GM23248 (cell line): ENCODE measurements around the gene AK8. TPM values are rescaled to one million over a fixed set of nuclear protein-coding genes. Genes with fewer than 3 reads are reported as not detected.

Experiments used
- DNase-seq: peaks from one replicate; pipeline ENCODE4 v3.0.0-alpha.2; 2015
- H2AFZ ChIP-seq: fragments of 200-600 bp; sonication (generic); 2 replicates; pipeline ENCODE4 v1.6.1; 2016; ENCODE audit warnings: antibody characterized with exemption
- H3F3A ChIP-seq: fragments of 200-600 bp; sonication (generic); 2 replicates; pipeline ENCODE4 v1.6.1; 2016; ENCODE audit warnings: mild to moderate bottlenecking, antibody characterized with exemption, mixed run types; ENCODE audit not compliant: insufficient read depth
- H3K27ac ChIP-seq: fragments of 200-600 bp; sonication (generic); 2 replicates; pipeline ENCODE4 v1.5.1; 2016; ENCODE audit warnings: mild to moderate bottlenecking
- H3K27me3 ChIP-seq: fragments of 200-600 bp; sonication (generic); replicated peaks from 2 replicates; pipeline ENCODE4 v1.6.1; 2016; ENCODE audit warnings: mild to moderate bottlenecking; ENCODE audit not compliant: insufficient read depth
- H3K36me3 ChIP-seq: fragments of 200-600 bp; sonication (generic); 2 replicates; pipeline ENCODE4 v1.6.1; 2016; ENCODE audit warnings: low read depth, mild to moderate bottlenecking
- H3K4me1 ChIP-seq: fragments of 200-600 bp; sonication (generic); 2 replicates; pipeline ENCODE4 v1.6.1; 2016; ENCODE audit warnings: mild to moderate bottlenecking; ENCODE audit not compliant: insufficient read depth
- H3K4me2 ChIP-seq: fragments of 200-600 bp; sonication (generic); one replicate; pipeline ENCODE4 v1.6.1; 2016; ENCODE audit warnings: mild to moderate bottlenecking; ENCODE audit not compliant: unreplicated experiment
- H3K4me3 ChIP-seq: fragments of 200-600 bp; sonication (generic); 2 replicates; pipeline ENCODE4 v1.5.1; 2016; ENCODE audit warnings: mild to moderate bottlenecking
- H3K79me2 ChIP-seq: fragments of 200-600 bp; sonication (generic); 2 replicates; pipeline ENCODE4 v1.6.1; 2016; ENCODE audit warnings: mild to moderate bottlenecking; ENCODE audit not compliant: insufficient read depth
- H3K9ac ChIP-seq: fragments of 200-600 bp; sonication (generic); 2 replicates; pipeline ENCODE4 v1.6.1; 2016; ENCODE audit warnings: mild to moderate bottlenecking
- H3K9me2 ChIP-seq: fragments of 200-600 bp; sonication (generic); 2 replicates; pipeline ENCODE4 v1.6.1; 2016; ENCODE audit warnings: mixed run types, mild to moderate bottlenecking, moderate library complexity; ENCODE audit not compliant: insufficient read depth
- H3K9me3 ChIP-seq: fragments of 200-600 bp; sonication (generic); one replicate; pipeline ENCODE4 v1.6.1; 2017; ENCODE audit warnings: low read depth
- H4K20me1 ChIP-seq: fragments of 200-600 bp; sonication (generic); 2 replicates; pipeline ENCODE4 v1.6.0; 2016; ENCODE audit not compliant: insufficient read depth
- EZH2 ChIP-seq: fragments of 200-600 bp; sonication (generic); IDR thresholded peaks from 2 replicates; pipeline ENCODE4 v1.6.1; 2018; ENCODE audit warnings: antibody characterized with exemption, mild to moderate bottlenecking; ENCODE audit not compliant: insufficient read depth, poor library complexity, severe bottlenecking
- EZH2phosphoT487 ChIP-seq: fragments of 200-600 bp; sonication (generic); IDR thresholded peaks from 2 replicates; pipeline ENCODE4 v1.6.1; 2018; ENCODE audit warnings: antibody characterized with exemption, moderate library complexity, mild to moderate bottlenecking, low read depth; ENCODE audit not compliant: insufficient read depth
- WGBS, 2 experiments: methylation state at CpG; one replicate each; pipeline ENCODE4 v1.1.6; 2015 to 2017; ENCODE audit warnings: low lambda C conversion rate in 2 of 2, low coverage in 1 of 2; ENCODE audit errors: missing lambda C conversion rate in 2 of 2; 5-methylcytosine and 5-hydroxymethylcytosine counted together
- in situ Hi-C: fragments of 300-500 bp; cut with MboI; formaldehyde crosslinking; loops from 2 replicates; pipeline ENCODE4 v1.15.0; 2020
- polyA plus RNA-seq: library from polyadenylated mRNA; unstranded; fragments of >200 nt; fragmentation: Nextera tagmentation; extraction: Ambion mirVana; gene quantifications from 2 replicates; pipeline ENCODE4 v1.2.1, GENCODE V29; 2016
- total RNA-seq: library from RNA; depleted of rRNA; stranded (reverse); fragments of >200 nt; shearing (Covaris generic); gene quantifications from 2 replicates; pipeline ENCODE4 v1.2.3, GENCODE V29; 2014

The AK8 gene
- total and polyA plus RNA-seq, 2 experiments from 2014 or later = 0.32 to 0.89 TPM

DNA sequence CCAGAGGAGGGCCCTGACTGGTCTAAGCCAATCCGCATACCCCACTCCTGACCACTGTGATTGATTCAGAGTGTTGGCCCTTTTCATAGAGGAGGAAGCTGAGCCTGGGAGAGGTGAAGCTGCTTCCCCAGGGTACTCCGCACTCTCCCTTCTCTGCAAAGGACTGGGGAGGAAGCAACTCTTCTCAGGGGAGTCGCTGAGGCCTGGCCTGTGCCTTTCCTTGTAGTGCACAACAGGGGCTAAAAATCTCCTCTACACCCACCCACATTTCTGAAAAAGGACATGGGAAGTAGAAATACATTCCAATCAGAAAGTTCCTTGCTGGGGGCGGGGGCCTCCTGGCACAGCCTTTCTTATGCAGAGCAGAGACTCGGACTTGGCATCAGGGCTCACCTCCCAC is 22.2 kb downstream of the AK8 start:
- H3K4me3 ChIP-seq = no peak overlapping the region
- H2AFZ ChIP-seq = no peak overlapping the region
- no peaks in the 10 kb centered on the region for H3K9me3 ChIP-seq
- H3K27me3 ChIP-seq = peaks cover 14% of the 10 kb centered on the region
- no peaks in the 10 kb centered on the region for H3K79me2 ChIP-seq
- no peaks in the 10 kb centered on the region for H3F3A ChIP-seq
- no peaks in the 10 kb centered on the region for H3K9me2 ChIP-seq
- WGBS, 2 experiments = 73 to 74% methylated on average over 5 of the region's 5 CpGs
- DNase-seq = no peak
- no peak for TF ChIP-seq EZH2phosphoT487
- TF ChIP-seq EZH2 = no peak
- H3K36me3 ChIP-seq = no peaks in the 10 kb centered on the region
- in situ Hi-C loops = no loop called here
- H3K4me1 ChIP-seq = peaks cover 8% of the 10 kb centered on the region; the same call in 1 of the 2 replicates
- no peak overlapping the region for H3K27ac ChIP-seq
- H3K9ac ChIP-seq = no peak overlapping the region
- H3K4me2 ChIP-seq = no peak overlapping the region
- no peaks in the 10 kb centered on the region for H4K20me1 ChIP-seq

GRCh38 chr9:132854832-132855231 is 23.3 kb downstream of the AK8 start:
- no peak overlapping the region for H3K4me3 ChIP-seq
- peaks cover 8% of the 10 kb centered on the region; the same call in 1 of the 2 replicates for H3K4me1 ChIP-seq
- TF ChIP-seq EZH2 (no peak), EZH2phosphoT487 (no peak)
- no peaks in the 10 kb centered on the region for H4K20me1 ChIP-seq
- H3K27me3 ChIP-seq = peaks cover 14% of the 10 kb centered on the region
- H3K9me3 ChIP-seq = no peaks in the 10 kb centered on the region
- in situ Hi-C loops = no loop called here
- no peaks in the 10 kb centered on the region for H3F3A ChIP-seq
- H3K4me2 ChIP-seq = no peak overlapping the region
- 52 to 57% methylated on average over 10 of the region's 10 CpGs for WGBS, 2 experiments
- no peak overlapping the region for H3K9ac ChIP-seq
- no peak overlapping the region for H3K27ac ChIP-seq
- no peak overlapping the region for H2AFZ ChIP-seq
- no peaks in the 10 kb centered on the region for H3K9me2 ChIP-seq
- H3K79me2 ChIP-seq = no peaks in the 10 kb centered on the region
- DNase-seq = no peak
- H3K36me3 ChIP-seq = no peaks in the 10 kb centered on the region

- 80 to 89% methylated on average over 4 of the region's 4 CpGs for WGBS, 2 experiments
- in situ Hi-C loops = no loop called here
- no peaks in the 10 kb centered on the region for H3K9me3 ChIP-seq
Measured at GRCh38 chr9:132853482-132853881, 24.6 kb downstream of the AK8 start.

GRCh38 chr9:132849185-132849706 is 28.8 kb downstream of the AK8 start:
- Histone ChIP-seq H3K9me3 (no peaks in the 10 kb centered on the region), H3K27me3 (peaks cover 5% of the 10 kb centered on the region; the same call in 1 of the 2 replicates), H2AFZ (no peak overlapping the region), H3K9ac (no peak overlapping the region), H3K36me3 (no peaks in the 10 kb centered on the region), H3K4me2 (no peak overlapping the region), H4K20me1 (no peaks in the 10 kb centered on the region), H3K27ac (no peak overlapping the region), H3K4me3 (no peak overlapping the region), H3K9me2 (no peaks in the 10 kb centered on the region), H3K79me2 (no peaks in the 10 kb centered on the region), H3F3A (no peaks in the 10 kb centered on the region), H3K4me1 (no peaks in the 10 kb centered on the region)
- DNase-seq = no peak
- no peak for TF ChIP-seq EZH2
- TF ChIP-seq EZH2phosphoT487 = no peak
- in situ Hi-C loops = no loop called here
- 43 to 47% methylated on average over 12 of the region's 12 CpGs for WGBS, 2 experiments

More at GRCh38 chr9:132853482-132853881, 24.6 kb downstream of the AK8 start:
- Histone ChIP-seq H3K4me3 (no peak overlapping the region), H2AFZ (no peak overlapping the region), H3F3A (no peaks in the 10 kb centered on the region), H4K20me1 (no peaks in the 10 kb centered on the region), H3K79me2 (no peaks in the 10 kb centered on the region), H3K4me1 (peaks cover 8% of the 10 kb centered on the region; the same call in 1 of the 2 replicates), H3K27ac (no peak overlapping the region), H3K36me3 (no peaks in the 10 kb centered on the region), H3K9ac (no peak overlapping the region), H3K27me3 (peaks cover 10% of the 10 kb centered on the region; the same call in 1 of the 2 replicates), H3K4me2 (no peak overlapping the region), H3K9me2 (no peaks in the 10 kb centered on the region)
- TF ChIP-seq EZH2 = no peak
- TF ChIP-seq EZH2phosphoT487 = no peak
- no peak for DNase-seq
